ENCODE measurements around the gene ORMDL3.

Gene ORMDL3

DNA sequence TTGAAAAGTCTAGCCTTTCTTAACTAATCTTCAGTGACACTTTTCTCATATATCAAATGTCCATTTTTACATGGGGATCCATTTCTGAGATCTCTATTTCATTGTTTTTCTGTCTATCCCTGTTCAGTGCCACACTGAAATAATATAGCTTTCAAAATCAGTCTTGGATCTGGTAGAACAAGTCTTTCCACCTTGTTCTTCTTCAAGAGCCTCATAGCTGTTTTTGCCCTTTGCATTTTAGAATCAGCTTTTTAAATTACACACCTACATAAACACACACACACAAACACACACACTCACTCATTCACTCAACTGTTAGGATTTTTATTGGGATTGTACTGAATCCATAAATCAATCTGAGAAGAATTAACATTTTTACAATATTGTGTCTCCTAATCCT is 28.2 kb downstream of the ORMDL3 start:
- TF ChIP-seq TCF4 (CRISPR knock-in tag; IDR thresholded peaks at IDR 0.05; ENCODE audit: borderline replicate concordance) (no peak), RARB (CRISPR knock-in tag; IDR thresholded peaks at IDR 0.05) (no peak), SNAI2 (CRISPR knock-in tag; IDR thresholded peaks at IDR 0.05) (no peak), ISL1 (CRISPR knock-in tag; IDR thresholded peaks at IDR 0.05) (no peak), GLIS3 (CRISPR knock-in tag; IDR thresholded peaks at IDR 0.05) (no peak), TOX (CRISPR knock-in tag; IDR thresholded peaks at IDR 0.05; ENCODE audit: borderline replicate concordance) (no peak), ZC3H10 (CRISPR knock-in tag; IDR thresholded peaks at IDR 0.05) (no peak), ZNF8 (CRISPR knock-in tag; IDR thresholded peaks at IDR 0.05) (no peak), ZFP3 (CRISPR knock-in tag; IDR thresholded peaks at IDR 0.05) (no peak), ESRRG (CRISPR knock-in tag; IDR thresholded peaks at IDR 0.05) (no peak), ZNF565 (CRISPR knock-in tag; conservative IDR thresholded peaks at IDR 0.05; ENCODE audit: low read depth) (no peak), PPARA (CRISPR knock-in tag; IDR thresholded peaks at IDR 0.05; ENCODE audit: borderline replicate concordance) (no peak), ZFP30 (CRISPR knock-in tag; IDR thresholded peaks at IDR 0.05) (no peak), BACH2 (CRISPR knock-in tag; IDR thresholded peaks at IDR 0.05; ENCODE audit: borderline replicate concordance) (no peak), ARNTL (CRISPR knock-in tag; IDR thresholded peaks at IDR 0.05; ENCODE audit: borderline replicate concordance, low read depth) (no peak)
- TF ChIP-seq, protein P1, sequence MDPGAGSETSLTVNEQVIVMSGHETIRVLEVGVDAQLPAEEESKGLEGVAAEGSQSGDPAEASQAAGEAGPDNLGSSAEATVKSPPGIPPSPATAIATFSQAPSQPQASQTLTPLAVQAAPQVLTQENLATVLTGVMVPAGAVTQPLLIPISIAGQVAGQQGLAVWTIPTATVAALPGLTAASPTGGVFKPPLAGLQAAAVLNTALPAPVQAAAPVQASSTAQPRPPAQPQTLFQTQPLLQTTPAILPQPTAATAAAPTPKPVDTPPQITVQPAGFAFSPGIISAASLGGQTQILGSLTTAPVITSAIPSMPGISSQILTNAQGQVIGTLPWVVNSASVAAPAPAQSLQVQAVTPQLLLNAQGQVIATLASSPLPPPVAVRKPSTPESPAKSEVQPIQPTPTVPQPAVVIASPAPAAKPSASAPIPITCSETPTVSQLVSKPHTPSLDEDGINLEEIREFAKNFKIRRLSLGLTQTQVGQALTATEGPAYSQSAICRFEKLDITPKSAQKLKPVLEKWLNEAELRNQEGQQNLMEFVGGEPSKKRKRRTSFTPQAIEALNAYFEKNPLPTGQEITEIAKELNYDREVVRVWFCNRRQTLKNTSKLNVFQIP (CRISPR knock-in tag; IDR thresholded peaks at IDR 0.05; ENCODE audit: borderline replicate concordance, low read depth): no peak
- TF ChIP-seq, protein P2, sequence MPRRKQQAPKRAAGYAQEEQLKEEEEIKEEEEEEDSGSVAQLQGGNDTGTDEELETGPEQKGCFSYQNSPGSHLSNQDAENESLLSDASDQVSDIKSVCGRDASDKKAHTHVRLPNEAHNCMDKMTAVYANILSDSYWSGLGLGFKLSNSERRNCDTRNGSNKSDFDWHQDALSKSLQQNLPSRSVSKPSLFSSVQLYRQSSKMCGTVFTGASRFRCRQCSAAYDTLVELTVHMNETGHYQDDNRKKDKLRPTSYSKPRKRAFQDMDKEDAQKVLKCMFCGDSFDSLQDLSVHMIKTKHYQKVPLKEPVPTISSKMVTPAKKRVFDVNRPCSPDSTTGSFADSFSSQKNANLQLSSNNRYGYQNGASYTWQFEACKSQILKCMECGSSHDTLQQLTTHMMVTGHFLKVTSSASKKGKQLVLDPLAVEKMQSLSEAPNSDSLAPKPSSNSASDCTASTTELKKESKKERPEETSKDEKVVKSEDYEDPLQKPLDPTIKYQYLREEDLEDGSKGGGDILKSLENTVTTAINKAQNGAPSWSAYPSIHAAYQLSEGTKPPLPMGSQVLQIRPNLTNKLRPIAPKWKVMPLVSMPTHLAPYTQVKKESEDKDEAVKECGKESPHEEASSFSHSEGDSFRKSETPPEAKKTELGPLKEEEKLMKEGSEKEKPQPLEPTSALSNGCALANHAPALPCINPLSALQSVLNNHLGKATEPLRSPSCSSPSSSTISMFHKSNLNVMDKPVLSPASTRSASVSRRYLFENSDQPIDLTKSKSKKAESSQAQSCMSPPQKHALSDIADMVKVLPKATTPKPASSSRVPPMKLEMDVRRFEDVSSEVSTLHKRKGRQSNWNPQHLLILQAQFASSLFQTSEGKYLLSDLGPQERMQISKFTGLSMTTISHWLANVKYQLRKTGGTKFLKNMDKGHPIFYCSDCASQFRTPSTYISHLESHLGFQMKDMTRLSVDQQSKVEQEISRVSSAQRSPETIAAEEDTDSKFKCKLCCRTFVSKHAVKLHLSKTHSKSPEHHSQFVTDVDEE (CRISPR knock-in tag; IDR thresholded peaks at IDR 0.05): no peak
- ATAC-seq: no peak

DNA sequence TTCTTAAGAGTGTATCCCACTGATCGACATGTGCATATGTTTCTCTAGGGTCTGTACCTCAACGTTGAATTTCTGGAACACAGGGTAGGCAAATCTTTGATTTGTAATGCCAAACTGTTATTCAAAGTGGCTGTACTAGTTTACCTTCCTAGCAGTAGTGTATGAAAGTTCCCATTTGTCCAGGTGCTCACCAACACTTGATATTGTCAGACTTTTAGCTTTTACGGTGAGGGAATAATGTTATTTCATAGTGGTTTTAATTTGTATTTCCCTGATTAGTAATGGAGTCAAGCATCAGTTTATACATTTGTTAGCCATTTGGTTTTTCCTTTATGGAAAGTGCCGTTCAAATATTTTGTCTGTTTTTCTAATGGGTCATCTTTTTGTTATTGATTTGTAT is 29.3 kb downstream of the ORMDL3 start:
- TF ChIP-seq ZNF565 (CRISPR knock-in tag; conservative IDR thresholded peaks at IDR 0.05; ENCODE audit: low read depth) (no peak), ZFP3 (CRISPR knock-in tag; IDR thresholded peaks at IDR 0.05) (no peak)
- ATAC-seq: no peak

DNA sequence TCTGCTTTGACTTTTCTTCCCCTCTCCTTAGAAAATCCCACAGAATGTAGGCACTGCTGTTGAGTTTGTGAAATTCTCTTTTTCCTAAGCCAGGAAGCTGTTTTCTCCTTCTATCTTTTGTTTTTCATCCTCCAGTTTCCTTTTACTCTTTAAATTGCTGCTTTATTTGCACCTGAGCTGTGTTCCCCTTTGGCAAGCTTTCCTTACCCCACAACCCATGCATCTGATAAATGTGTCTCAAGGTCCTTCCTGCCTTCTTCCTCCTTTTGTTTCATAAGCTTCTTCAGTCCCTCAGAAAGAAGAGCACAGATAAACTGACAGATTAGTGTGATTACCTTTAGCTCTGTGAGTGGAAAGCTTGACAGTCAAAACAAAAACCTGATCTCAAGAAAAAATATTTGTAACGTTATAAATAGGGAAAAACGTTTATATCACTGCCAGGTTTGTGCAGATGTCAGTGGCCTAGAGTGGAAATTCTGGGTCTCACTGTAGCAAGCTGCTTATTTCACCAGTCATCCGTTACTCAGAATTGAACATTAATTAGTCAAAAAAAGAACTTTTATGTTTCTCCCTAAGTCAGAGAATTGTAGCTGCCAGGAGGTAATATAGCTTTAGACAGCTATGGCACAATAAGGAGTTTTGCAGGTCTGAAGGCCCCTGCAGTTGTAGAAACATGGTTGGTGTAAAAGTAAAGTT is 32.6 kb downstream of the ORMDL3 start:
- TF ChIP-seq ZC3H10 (CRISPR knock-in tag; IDR thresholded peaks at IDR 0.05): no peak
- no peak for TF ChIP-seq ZNF565 (CRISPR knock-in tag; conservative IDR thresholded peaks at IDR 0.05; ENCODE audit: low read depth)
- TF ChIP-seq ZNF70 (CRISPR knock-in tag; IDR thresholded peaks at IDR 0.05): no peak
- TF ChIP-seq ESRRG (CRISPR knock-in tag; IDR thresholded peaks at IDR 0.05): no peak
- TF ChIP-seq TCF4 (CRISPR knock-in tag; IDR thresholded peaks at IDR 0.05; ENCODE audit: borderline replicate concordance): no peak
- TF ChIP-seq RARB (CRISPR knock-in tag; IDR thresholded peaks at IDR 0.05): no peak
- no peak for TF ChIP-seq ZFP3 (CRISPR knock-in tag; IDR thresholded peaks at IDR 0.05)
- TF ChIP-seq, protein P3, sequence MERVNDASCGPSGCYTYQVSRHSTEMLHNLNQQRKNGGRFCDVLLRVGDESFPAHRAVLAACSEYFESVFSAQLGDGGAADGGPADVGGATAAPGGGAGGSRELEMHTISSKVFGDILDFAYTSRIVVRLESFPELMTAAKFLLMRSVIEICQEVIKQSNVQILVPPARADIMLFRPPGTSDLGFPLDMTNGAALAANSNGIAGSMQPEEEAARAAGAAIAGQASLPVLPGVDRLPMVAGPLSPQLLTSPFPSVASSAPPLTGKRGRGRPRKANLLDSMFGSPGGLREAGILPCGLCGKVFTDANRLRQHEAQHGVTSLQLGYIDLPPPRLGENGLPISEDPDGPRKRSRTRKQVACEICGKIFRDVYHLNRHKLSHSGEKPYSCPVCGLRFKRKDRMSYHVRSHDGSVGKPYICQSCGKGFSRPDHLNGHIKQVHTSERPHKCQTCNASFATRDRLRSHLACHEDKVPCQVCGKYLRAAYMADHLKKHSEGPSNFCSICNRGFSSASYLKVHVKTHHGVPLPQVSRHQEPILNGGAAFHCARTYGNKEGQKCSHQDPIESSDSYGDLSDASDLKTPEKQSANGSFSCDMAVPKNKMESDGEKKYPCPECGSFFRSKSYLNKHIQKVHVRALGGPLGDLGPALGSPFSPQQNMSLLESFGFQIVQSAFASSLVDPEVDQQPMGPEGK (CRISPR knock-in tag; IDR thresholded peaks at IDR 0.05; ENCODE audit: borderline replicate concordance): no peak
- TF ChIP-seq, protein P4, sequence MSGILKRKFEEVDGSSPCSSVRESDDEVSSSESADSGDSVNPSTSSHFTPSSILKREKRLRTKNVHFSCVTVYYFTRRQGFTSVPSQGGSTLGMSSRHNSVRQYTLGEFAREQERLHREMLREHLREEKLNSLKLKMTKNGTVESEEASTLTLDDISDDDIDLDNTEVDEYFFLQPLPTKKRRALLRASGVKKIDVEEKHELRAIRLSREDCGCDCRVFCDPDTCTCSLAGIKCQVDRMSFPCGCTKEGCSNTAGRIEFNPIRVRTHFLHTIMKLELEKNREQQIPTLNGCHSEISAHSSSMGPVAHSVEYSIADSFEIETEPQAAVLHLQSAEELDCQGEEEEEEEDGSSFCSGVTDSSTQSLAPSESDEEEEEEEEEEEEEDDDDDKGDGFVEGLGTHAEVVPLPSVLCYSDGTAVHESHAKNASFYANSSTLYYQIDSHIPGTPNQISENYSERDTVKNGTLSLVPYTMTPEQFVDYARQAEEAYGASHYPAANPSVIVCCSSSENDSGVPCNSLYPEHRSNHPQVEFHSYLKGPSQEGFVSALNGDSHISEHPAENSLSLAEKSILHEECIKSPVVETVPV (CRISPR knock-in tag; IDR thresholded peaks at IDR 0.05): no peak
- TF ChIP-seq ZNF8 (CRISPR knock-in tag; IDR thresholded peaks at IDR 0.05): no peak
- no peak for TF ChIP-seq ARNTL (CRISPR knock-in tag; IDR thresholded peaks at IDR 0.05; ENCODE audit: borderline replicate concordance, low read depth)
- TF ChIP-seq, protein P1 (CRISPR knock-in tag; IDR thresholded peaks at IDR 0.05; ENCODE audit: borderline replicate concordance, low read depth): no peak
- no peak for ATAC-seq

All from SK-N-SH treated with all-trans-retinoic acid at 6 μM for 48 hours (cell line).